ENCODE results near the gene CYP11A1.

The CYP11A1 gene

GRCh38 chr15:74324714-74325113 lies 42.7 kb downstream of the CYP11A1 start:
- no peak for DNase-seq (ENCODE audit: low read depth, low spot score)
- TF ChIP-seq CTCF (IDR thresholded peaks at IDR 0.05; ENCODE audit: low read depth, low read length) = no peak
- in situ Hi-C loops (cut with HindIII; ENCODE audit: low sequenced_read_pairs) = no loop called here
- H3K4me3 ChIP-seq (ENCODE audit: low read depth, low read length) = no peak overlapping the region

- peak; percentile 95 for TF ChIP-seq CTCF (IDR thresholded peaks at IDR 0.05; ENCODE audit: low read depth, low read length)
- peak; percentile 57 for DNase-seq (ENCODE audit: low read depth, low spot score)
- in situ Hi-C loops (cut with HindIII; ENCODE audit: low sequenced_read_pairs) = no loop called here
- no peak overlapping the region for H3K4me3 ChIP-seq (ENCODE audit: low read depth, low read length)
Observed at GRCh38 chr15:74322558-74323180, 44.8 kb downstream of the CYP11A1 start.

- H3K4me3 ChIP-seq (ENCODE audit: low read depth, low read length) = no peak overlapping the region
- DNase-seq (ENCODE audit: low read depth, low spot score) = peak; percentile 45
- peak; percentile 83 for TF ChIP-seq CTCF (IDR thresholded peaks at IDR 0.05; ENCODE audit: low read depth, low read length)
- in situ Hi-C loops (cut with HindIII; ENCODE audit: low sequenced_read_pairs) = no loop called here
Observed at GRCh38 chr15:74320352-74321247, 46.8 kb downstream of the CYP11A1 start.

GRCh38 chr15:74319596-74320351 lies 47.7 kb downstream of the CYP11A1 start:
- no peak for TF ChIP-seq CTCF (IDR thresholded peaks at IDR 0.05; ENCODE audit: low read depth, low read length)
- no peak for DNase-seq (ENCODE audit: low read depth, low spot score)
- in situ Hi-C loops (cut with HindIII; ENCODE audit: low sequenced_read_pairs) = no loop called here
- no peak overlapping the region for H3K4me3 ChIP-seq (ENCODE audit: low read depth, low read length)

GRCh38 chr15:74319138-74319460 lies 48.3 kb downstream of the CYP11A1 start:
- TF ChIP-seq CTCF (IDR thresholded peaks at IDR 0.05; ENCODE audit: low read depth, low read length) = no peak
- in situ Hi-C loops (cut with HindIII; ENCODE audit: low sequenced_read_pairs) = no loop called here

GRCh38 chr15:74318376-74319137 lies 48.9 kb downstream of the CYP11A1 start:
- H3K4me3 ChIP-seq (ENCODE audit: low read depth, low read length) = no peak overlapping the region
- no peak for TF ChIP-seq CTCF (IDR thresholded peaks at IDR 0.05; ENCODE audit: low read depth, low read length)
- peak; percentile 49 for DNase-seq (ENCODE audit: low read depth, low spot score)
- in situ Hi-C loops (cut with HindIII; ENCODE audit: low sequenced_read_pairs) = no loop called here

More at GRCh38 chr15:74319138-74319460, 48.3 kb downstream of the CYP11A1 start:
- DNase-seq (ENCODE audit: low read depth, low spot score) = no peak
- no peak overlapping the region for H3K4me3 ChIP-seq (ENCODE audit: low read depth, low read length)
